ENCODE measurements around the gene CAMTA1.

Gene CAMTA1

DNA sequence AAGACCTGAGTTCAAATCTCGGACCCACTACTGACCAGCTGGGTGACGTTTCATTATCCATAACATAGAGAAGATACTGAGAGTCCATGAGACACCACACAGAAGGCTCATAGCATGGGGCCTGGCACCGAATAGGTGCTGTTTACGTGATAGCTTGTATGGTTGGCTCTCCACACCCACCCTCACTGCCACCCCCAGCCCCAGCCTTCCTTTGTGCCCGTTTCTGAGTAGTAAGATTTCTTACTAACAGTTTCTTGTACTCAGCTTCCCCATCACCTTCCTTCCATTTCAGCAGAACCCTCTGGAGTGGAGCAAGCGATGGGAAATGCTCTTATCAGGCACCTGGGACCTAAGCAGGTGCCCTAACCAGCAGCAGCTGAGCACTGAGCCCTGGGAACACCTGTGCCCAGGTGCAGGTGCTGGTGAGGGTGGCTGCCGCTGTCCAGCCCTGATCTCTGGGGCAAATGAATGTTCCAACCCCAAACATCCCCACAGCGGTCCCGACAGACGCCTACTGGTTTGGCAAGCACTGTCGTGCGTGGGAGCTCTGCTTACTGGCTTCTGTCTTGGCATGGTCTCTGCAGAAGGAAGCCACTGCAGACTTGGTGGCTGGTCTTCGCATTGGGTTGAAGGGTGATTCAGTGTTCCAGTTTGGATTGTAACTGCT is 225.4 kb downstream of the CAMTA1 start:
- DNase-seq, result no peak

DNA sequence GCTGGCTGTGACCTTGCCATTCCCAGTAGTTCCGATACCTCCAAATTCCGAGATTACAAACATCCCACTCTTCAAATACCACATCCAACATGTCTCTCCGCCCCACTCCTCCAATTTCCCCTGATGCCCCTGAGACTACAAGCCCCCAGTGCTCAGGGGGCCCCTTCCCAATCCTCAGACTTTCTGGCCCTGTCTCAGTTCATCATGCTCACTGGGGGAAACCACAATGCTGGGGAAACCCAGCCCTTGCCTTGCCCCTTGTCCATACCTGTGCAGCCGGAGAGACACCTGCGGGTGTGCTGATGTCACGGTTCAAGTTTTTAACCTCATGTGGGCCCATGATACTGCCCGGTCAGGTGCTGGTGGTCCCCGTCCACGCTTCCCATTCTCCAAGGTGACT is 226.6 kb downstream of the CAMTA1 start:
- DNase-seq, result no peak

DNA sequence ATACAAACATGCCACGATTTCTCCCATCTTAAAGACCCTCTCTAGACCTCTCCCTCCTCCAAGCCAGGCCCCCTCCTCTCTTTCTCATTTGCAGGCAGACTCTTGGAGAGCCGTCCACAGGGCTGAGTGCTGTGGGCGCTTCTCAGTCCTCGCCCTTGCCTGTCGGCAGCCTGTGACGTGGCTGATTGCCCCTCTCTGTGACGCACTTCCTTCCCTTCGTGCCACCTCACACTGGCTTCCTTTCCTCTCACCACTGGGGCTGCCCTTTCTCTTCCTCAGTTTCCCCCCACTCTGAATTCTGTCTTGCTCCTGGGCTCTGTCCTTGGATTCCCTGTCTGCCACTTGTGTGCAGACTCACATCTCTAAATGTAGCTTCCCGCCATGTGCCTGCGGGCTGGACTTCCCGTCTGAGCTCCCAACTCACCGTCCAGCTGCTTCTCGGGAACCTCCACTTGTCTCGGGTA is 227.2 kb downstream of the CAMTA1 start:
- no peak for DNase-seq

DNA sequence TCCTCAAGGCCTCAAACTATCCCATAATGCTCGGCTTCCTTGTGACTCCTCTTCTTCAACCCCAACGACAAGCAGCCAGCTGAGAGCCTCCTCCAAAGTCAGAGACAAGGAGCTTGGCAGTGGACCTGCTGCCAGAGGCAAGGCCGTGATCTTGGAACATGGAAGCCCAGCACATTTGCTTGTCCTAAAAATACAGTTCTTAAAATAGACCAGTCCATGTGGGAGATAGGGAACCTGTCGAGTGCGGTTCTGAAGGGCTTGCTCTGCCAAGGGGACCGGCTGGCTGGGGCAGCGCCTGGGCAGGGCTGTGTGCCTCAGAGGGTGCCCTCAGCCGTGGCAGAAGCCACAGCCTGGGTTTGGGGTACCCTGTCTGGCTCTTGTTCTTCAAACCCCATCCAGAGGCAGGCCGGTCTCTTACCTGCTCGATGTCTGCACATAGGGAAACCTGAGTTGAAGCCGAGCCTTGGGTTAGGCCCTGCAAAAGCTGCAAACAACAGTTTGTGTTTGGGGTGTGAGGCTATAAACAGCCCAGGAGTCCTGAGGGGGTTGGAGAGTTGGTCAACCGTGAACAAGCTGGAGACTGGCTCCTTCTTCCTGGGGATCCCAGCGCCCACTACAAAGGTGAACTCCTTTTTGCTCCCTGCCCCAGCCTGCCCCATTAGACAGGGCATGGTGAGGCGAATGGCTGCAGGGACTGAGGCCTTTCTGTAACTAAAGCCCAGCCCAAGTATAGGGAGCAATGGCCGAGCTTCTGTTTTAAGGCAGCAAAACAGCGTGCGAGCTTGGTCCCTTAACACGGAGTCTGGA is 228.8 kb downstream of the CAMTA1 start:
- no peak for DNase-seq

DNA sequence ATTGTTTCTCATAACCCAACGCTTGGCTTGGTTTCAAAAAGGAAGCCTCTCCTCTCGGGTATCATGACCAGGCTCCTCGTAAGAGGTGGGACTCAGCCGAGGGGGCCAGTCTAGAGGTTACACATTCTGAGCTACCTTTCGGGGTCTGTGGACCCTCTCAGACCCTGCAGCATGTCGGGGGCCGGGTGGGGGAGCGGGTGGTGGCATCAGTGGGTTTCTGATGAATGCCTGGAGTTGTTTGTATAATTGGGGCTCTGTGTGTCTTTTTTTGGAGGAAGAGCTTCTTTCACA is 229.3 kb downstream of the CAMTA1 start:
- DNase-seq, result no peak

DNA sequence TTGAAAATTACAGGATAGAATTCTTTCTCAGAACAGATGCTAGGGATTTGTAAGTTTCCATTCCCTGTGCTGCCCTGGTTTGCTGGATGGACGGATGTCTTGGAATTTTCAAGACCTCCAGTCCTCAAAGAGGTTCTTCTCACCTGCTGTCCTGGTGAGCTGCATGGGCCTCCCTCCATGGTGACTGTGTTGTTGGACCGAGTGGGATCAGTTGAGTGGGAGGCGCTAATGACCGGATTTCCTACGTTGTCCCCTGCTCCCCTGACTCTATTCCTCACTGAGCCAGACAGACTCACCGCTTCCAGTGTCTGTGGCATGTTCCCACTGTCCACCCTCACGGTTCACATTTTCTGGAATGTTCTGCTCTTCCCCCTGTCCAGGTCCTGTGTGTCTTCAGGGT is 229.8 kb downstream of the CAMTA1 start:
- no peak for DNase-seq

DNA sequence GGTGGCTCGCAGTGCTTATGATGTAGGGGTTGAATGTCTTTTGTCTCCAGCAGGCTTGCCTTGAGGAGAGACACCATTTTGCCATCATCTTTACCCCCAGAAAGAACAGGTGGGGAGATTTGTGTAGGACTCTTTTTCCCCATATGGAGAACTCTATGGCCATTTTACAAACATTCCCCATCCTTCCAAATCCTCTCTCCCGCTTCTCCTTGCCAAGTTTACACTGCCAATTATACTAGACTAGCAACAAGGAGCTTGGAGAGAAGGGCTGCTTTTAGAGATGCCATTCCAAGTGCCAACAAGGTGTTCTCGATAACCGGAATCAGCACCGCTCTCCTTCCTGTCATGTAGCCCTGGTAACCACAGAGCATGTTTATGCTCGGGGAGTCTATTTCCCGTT is 233.1 kb downstream of the CAMTA1 start:
- DNase-seq, result no peak

DNA sequence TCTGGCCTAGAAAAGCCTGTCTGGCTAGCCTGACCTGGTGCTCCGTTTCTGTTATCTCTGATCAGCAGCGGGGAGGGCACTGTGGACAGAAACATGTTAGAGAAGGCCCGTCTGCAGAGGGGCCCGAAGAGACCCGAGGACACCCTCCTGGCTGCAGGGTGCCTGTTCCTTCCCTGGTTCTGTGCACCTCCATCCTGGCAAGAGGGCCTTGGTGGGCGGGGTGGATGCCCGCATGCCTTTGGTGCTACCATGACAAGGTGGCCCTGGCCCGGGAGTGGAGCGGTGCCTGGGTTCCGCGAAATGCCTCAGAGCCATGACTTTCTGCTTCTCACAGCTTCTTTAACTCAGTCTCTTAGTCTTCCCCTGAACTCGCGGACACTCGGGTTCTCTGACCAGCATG is 233.6 kb downstream of the CAMTA1 start:
- DNase-seq, result no peak

DNA sequence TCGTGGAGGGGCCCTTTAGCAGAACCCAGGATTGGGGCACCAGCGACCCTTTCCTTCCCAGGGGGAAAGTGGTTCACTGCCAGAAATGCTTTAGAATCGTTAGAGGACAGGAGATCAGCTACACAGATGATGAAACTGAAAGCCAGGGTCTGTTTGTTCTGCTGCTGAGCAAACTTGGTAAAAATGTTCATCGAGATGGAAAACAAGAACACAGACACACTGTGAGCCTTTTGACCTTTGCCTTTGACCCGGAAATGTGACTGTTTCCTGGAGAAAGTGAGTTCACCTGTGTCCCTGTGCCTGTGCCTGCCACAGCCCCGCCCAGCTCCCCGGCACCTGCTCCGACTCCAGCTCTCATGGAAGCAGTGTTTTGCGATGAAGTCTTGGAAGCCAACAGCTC is 234.3 kb downstream of the CAMTA1 start:
- no peak for DNase-seq

DNA sequence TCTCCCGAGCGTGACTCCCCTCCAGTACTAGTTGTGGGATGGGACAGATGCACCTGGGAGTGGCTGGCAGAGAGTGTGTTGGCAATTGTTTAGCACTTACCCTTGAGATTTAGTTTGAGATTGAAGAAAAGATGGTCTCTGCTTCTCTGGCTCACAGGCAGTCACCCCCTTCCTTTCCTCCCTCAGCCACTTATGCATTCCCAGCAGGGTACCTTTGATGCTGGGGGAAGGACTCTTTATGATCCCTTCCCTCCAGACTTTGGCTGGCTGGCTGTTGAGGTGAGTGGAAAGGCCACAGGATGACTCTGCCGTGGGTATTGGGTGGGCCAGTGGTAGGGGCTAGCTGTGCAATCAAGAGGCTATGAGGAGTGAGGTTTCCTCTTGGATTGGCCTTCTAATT is 236.8 kb downstream of the CAMTA1 start:
- DNase-seq, result no peak

DNA sequence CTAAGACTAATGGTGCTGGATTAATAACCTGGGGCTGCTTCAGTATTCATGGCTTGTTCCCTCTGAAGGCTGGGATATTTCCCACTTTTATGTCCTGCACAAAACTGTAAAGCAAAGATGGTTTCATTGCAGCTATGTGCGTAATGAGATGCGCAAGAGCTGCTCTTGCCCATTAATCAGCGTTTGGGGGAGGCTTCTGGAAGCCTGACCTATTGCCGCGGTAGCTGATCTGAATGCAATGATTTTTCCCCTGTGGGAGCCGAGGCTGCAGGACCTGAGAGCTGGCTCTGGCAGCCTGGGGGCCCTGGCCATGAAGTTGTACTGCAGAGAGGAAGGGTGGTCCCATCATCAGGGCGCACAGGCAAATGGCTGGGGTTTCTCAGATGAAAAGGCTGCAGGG is 239.8 kb downstream of the CAMTA1 start:
- DNase-seq, result no peak

DNA sequence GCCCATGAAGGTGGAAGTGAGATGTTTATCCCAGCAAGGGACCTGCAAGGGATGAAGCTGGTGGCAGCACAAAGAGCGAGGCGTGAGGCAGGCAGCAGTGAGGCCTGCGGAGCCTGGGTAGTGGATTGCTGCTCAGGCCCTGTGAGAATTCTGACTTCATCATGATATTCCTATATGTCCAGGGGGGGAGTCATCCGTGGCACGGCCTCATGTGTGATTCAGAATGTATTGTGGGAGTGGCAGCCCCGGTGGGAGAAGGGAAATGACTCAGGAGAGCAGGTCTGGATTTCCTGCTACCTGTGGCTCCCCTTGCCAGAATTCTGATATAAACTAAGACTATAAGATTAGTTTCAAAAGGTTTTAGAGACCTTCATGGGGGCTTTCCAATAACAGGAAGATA is 240.9 kb downstream of the CAMTA1 start:
- DNase-seq, result no peak

DNA sequence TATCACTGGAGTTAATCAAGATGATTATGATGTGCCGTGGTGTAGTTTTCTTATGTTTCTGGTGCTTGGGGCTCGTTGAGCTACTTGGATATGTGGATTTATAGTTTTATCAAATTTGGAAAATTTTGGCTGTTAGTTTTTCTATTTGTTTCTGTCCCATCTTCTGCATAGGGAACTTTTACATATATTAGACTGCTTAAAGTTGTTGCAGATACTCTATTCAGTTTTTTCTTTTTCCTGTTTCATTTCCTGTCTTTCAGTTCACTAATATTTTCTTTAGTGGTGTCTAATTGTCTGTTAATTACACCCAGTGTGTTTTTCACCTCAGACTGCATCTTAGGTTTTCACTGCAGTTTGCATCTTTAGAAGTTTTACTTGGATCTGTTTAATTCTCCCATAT is 247.7 kb downstream of the CAMTA1 start:
- DNase-seq, result no peak

DNA sequence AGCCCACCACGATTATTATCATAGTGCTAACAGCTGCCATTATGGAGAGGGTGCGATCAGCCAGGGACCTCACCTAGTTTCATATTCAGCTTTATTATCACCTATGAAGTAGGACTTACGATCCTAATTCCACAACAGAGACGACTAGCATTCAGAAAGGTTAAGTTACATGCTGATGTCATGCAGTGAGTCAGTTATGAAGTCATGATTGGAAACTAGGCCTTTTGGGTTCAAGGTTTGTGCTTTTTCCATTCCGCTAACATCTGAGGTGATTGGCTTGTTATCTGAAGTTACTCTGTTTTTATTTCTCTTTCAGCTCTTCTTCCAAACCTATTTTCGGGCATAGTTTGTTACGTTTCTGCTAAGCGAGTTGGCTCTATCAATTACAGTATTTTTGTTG is 251.1 kb downstream of the CAMTA1 start:
- DNase-seq, result no peak

DNA sequence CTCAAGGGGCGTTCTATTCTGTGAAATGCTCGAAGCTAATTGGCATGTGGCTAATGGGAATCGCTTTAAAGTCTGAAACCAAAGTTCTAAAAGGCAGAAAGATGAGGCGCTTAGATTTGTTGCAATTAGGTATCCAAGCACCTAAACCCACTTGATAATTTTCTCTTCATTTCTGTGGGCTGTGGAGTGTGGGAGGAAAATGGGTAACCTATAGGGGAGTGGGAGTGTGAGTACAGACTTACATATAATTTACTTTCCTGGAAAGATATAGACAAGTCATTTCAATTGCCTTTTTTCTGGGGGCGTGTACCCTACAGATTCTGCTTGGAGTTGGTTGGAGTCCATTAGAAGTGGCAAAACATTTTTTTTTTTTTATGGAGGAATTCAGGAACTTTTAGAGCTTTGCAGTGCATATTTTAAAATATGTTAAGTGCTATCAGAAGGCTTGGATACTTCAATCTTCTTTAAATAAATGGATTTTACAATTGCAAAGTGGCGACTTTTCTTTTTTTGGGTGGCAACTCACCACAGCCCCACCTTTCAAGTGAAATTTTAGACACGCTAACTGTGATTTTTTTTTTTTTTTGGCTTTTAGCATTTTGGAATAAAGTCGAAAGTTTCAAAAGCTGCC is 254.5 kb downstream of the CAMTA1 start:
- no peak for DNase-seq

DNA sequence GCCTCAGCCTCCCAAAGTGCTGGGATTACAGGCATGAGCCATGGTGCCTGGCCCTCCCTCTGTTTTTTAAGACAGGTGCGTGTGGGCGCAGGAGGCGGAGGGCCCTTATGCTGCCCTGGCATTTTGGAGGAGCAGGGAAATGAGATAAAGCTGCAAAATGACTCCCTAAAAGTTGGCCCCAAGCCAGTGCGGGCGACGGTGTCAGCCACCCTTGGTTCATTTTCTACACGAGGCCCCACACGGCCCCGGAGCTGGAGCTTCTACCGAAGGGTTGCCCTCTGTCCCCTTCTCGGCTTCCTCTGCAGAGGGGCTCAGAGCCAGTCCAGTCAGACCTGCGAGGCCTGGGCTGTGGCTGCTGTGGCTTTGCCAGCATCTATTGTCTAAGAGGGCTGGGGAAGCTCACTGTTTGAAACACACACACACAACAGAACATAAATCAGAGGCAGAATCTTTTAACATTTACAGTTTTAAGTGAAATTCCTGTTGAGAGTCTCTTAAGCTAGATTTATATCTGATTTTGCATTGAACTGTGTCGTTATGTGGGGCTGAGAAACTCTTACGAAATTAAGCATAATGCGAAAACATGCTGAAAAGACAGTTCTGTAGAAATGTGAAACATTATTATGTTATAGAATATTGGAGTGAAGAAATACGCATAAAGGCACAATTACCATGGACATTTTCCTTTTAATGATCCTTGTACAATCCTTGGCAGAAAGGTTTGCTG is 255.9 kb downstream of the CAMTA1 start:
- no peak for DNase-seq

DNA sequence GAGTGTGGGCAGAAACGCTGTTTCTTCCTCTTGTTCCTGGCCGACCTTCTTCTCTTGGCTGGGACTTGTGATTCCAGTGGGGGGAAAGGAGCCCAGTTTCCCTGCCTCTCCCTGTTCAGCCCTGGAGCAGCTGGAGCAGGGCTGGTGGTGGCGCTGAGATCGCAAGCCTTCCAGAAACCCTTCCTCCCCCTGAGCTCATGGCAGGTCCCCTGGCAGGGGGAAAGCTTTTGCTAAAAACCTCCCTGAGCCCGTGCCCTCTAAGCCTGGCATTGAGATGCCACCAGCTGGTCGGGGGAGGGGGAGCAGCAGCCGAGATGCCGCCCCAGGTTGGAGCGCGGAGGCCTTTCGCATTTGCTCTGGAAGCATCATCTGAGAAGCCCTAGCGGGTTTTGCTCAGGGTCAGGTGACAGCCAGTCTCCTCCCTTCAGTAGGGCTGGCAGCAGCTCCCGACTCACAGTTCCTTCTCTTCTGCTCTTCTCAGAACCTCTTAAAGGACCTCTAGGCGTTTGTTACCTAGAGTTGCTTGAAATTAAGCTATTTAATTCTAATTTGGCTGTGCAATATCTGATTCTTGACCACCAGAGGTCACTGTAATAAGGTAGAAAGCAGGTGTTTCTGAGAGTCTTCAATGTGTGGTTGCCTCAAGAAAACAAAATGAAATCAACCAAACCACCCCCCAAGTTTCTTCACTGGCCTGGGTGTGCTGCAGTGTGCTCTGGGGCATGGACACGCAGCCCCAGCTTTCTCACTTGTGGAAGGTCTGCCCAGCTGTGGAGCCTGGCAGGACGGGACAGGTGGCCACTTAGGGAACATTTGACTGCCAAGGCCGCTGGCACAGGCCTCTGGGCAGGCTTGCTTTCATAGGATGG is 257.3 kb downstream of the CAMTA1 start:
- DNase-seq, result no peak

DNA sequence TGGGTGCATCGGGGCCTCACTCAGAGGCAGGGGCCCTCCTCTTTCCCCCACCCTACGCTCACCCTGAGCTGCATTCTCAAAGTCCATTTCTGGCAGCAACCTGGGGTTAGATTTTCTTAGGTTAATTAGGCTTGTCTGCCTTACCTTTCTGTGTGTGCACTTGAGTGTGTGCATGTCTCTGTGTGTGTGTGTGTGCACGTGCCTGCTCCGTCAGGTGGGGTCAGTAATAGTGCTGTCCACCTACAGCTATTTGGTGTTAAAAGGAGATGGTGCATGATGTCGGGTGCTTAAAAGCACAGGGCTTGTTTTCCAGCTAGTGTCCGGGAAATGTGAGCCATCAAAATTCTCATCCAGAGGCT is 257.9 kb downstream of the CAMTA1 start:
- DNase-seq, result no peak

DNA sequence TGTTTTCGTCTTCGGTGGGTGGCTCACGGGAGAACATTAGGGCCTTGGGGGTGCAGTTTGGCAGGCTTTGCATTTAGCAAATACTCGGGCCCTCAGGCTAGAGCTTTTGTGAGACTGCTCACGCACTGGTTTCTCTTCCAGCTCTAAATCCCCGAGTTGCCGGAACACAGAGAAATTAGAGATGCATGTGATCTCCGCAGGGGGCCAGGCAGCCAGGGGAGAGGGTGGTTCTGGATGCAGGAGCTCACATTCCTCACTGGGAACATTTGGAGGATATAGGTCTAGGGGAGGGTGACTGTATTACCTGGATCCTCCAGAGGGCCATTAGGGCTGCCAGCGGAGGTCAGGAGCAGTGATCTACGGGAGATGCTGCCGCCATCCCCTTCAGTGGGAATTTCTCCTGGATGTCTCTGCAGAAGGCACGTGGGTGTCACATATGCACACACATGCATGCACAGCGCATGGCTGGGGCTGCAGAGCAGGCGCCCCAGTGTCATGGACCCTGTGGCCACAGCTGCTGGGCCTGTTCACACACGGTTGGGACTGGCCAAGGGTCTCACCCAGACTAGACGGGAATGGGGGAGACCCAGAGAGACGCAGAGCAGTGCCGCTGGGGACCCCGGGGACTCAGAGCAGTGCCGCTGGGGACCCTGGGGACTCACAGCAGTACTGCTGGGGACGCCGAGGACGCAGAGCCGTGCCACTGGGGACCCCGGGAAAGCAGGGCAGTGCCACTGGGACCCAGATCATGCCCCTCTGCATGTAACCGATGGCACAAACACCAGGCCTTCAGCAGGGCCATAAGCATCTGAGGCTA is 258.7 kb downstream of the CAMTA1 start:
- no peak for DNase-seq

DNA sequence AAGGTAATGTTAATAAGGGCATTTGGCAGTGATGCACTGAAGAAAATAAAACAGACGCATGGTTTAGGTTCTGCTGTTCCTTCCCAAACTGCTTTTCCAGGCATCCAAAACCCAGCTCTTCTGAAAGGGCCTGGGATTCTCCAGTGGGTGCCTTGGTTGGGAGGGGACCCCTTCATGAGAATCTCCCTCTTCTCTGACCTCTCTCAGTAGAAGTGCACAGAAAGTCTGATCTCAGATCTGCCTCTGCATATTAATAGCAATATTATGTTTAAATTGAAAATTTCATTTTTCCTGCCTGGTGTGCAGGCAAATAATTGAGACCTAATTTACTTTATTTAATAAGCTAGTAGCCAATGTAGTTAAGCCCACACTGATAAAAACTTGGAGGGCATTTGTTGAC is 260.6 kb downstream of the CAMTA1 start:
- DNase-seq, result no peak

DNA sequence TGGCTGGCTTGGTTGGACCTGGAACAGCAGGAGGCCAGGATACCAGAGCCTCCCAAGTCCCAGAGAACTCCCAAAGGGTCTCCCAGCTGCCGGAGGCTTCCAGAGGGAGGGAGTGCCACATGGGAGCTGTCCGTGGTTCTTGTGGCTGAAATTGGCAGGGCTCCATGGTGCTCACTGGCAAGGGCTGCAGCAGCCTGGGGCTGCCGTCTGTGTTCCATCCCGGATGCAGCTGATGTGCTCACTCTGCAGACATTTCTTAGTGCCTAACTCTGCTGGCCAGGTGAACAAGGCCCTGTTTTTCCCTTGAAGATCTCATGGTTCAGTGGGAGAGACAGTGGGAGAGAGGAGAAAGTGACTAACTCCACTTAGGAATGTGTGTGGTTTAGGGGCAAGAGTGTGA is 261.1 kb downstream of the CAMTA1 start:
- DNase-seq, result no peak

DNA sequence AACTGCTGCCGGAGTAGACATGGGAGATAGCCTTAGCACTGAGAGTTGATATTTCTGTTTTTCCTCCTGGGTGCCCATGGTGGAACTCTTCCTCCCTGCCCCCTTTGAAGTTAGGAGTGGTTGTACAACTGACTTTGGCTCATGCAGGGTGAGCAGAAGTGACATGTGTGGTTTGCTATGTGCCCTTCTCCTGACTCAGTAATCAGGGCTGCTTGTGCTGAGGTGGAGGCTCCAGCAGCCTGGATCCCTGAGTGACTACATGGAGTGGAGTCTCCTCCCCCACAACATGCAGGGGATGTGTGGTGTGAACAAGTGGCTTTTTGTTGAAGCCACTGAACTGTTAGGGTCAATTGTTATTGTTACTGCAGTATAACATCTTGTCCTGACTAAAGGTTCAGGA is 261.6 kb downstream of the CAMTA1 start:
- no peak for DNase-seq
